Endothelial cell of umbilical vein (primary cell): ENCODE measurements around the gene ZNF423.

Experiments used
- EZH2 ChIP-seq: IDR thresholded peaks from 2 replicates; pipeline ENCODE4 v1.6.1; 2012; ENCODE audit warnings: borderline replicate concordance, low read depth, mild to moderate bottlenecking, moderate library complexity, low read length, inconsistent platforms; ENCODE audit not compliant: severe bottlenecking
- POLR2A ChIP-seq: IDR thresholded peaks from 2 replicates; pipeline ENCODE4 v1.6.1; 2012; ENCODE audit warnings: low read depth, mild to moderate bottlenecking, control low read depth, low read length
- POLR2AphosphoS5 ChIP-seq: IDR thresholded peaks from 2 replicates; pipeline ENCODE4 v1.6.1; 2012; ENCODE audit warnings: low read depth, mild to moderate bottlenecking, control low read depth, low read length, moderate library complexity; ENCODE audit not compliant: insufficient read depth
- TF ChIP-seq, protein P1 (sequence below), 2 donors: IDR thresholded peaks; 1 replicate in 1 of 2; 2 replicates in 1 of 2; pipeline ENCODE4 v1.5.1; 2011; ENCODE audit warnings: low read length in 2 of 2, mild to moderate bottlenecking in 2 of 2, moderate library complexity in 2 of 2, control low read depth in 1 of 2, inconsistent platforms in 1 of 2, low read depth in 1 of 2; ENCODE audit not compliant: insufficient read depth in 1 of 2; ENCODE audit errors: extremely low read depth in 1 of 2

- TF ChIP-seq POLR2A (no peak), POLR2AphosphoS5 (no peak), EZH2 (no peak)
- TF ChIP-seq, protein P1, sequence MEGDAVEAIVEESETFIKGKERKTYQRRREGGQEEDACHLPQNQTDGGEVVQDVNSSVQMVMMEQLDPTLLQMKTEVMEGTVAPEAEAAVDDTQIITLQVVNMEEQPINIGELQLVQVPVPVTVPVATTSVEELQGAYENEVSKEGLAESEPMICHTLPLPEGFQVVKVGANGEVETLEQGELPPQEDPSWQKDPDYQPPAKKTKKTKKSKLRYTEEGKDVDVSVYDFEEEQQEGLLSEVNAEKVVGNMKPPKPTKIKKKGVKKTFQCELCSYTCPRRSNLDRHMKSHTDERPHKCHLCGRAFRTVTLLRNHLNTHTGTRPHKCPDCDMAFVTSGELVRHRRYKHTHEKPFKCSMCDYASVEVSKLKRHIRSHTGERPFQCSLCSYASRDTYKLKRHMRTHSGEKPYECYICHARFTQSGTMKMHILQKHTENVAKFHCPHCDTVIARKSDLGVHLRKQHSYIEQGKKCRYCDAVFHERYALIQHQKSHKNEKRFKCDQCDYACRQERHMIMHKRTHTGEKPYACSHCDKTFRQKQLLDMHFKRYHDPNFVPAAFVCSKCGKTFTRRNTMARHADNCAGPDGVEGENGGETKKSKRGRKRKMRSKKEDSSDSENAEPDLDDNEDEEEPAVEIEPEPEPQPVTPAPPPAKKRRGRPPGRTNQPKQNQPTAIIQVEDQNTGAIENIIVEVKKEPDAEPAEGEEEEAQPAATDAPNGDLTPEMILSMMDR (IDR thresholded peaks at IDR 0.05; ENCODE audit: extremely low read depth in 1 of 2, insufficient read depth in 1 of 2, low read depth in 1 of 2, low read length in 2 of 2) = no peak
Measured at GRCh38 chr16:49653173-49653570, 202.7 kb downstream of the ZNF423 start.
